ENCODE measurements around the gene SBF2. TPM values are rescaled to one million over a fixed set of nuclear protein-coding genes. Genes with fewer than 3 reads are reported as not detected.
A peak's percentile ranks its signal among the peaks of the same experiment; 100 is the strongest.

SBF2 gene
- total and polyA plus RNA-seq, 9 of the 15 experiments (the other 6 are each of a cell fraction or from before 2014, with no cell fraction given): 0.80 to 9.5 (median 5.0) TPM

- Histone ChIP-seq H3K4me2 (ENCODE audit: insufficient read depth, low read length) (no peak overlapping the region), H3K9ac (ENCODE audit: insufficient read depth in 1 of 2, low read depth in 2 of 2, low read length in 2 of 2) (no peak overlapping the region), H3K79me2 (ENCODE audit: control insufficient read depth, insufficient read depth, low read length) (peaks cover 4% of the 10 kb centered on the region; the same call in 1 of the 3 replicates), H3K27me3 (ENCODE audit: control insufficient read depth in 2 of 2, insufficient read depth in 2 of 2, low read length in 2 of 2) (no peaks in the 10 kb centered on the region; a peak in 1 of 5 replicates), H3K36me3 (ENCODE audit: control insufficient read depth, insufficient read depth, low read length) (no peaks in the 10 kb centered on the region), H3K4me3 (no peak overlapping the region), H3K4me1 (replicated peaks in 1 of 2; ENCODE audit: control insufficient read depth in 2 of 2, insufficient read depth in 2 of 2, low read length in 2 of 2) (peaks cover 10 to 16% of the 10 kb centered on the region in 2 experiments; a peak in 3 of 5 replicates), H3K27ac (ENCODE audit: extremely low read depth, low read depth, low read length) (no peak overlapping the region), H2AFZ (ENCODE audit: low read depth, low read length) (no peak overlapping the region), H3K9me3 (replicated peaks; ENCODE audit: control insufficient read depth, insufficient read depth, low read depth, low read length) (no peaks in the 10 kb centered on the region), H4K20me1 (replicated peaks; ENCODE audit: control insufficient read depth, insufficient read depth, low read length) (no peaks in the 10 kb centered on the region), H3K9me1 (ENCODE audit: control insufficient read depth, insufficient read depth, low read length) (no peaks in the 10 kb centered on the region)
- no TSS peak for BruUV-seq (replicated peaks)
- CTCF ChIA-PET (ENCODE audit: low intra/inter-chr PET ratio): no interaction called here
- intact Hi-C loops (cut with micrococcal nuclease): no loop called here
- TF ChIP-seq STAT5B (CRISPR knock-in tag; IDR thresholded peaks at IDR 0.05) (no peak), PBX2 (CRISPR knock-in tag; IDR thresholded peaks at IDR 0.05; ENCODE audit: low read depth) (no peak), PBX2 (tag; conservative IDR thresholded peaks at IDR 0.05; ENCODE audit: low read depth) (peak; percentile 23; the same call in 1 of the 2 replicates), MEIS2 (IDR thresholded peaks at IDR 0.05; ENCODE audit: partially characterized antibody) (peak; percentile 28), CAMTA2 (CRISPR knock-in tag; conservative IDR thresholded peaks at IDR 0.05) (no peak), ELF1 (tag; IDR thresholded peaks at IDR 0.05) (no peak), KAT8 (IDR thresholded peaks at IDR 0.05; ENCODE audit: low read depth) (no peak)
- no peak for DNase-seq (ENCODE audit: extremely low read depth in 1 of 4, low spot score in 3 of 4)
- FAIRE-seq: no peak
- in situ Hi-C loops (cut with MboI): loop anchor here (10.0 kb wide), 1 partner anchor 1930 kb away; no protein-coding TSS in a partner anchor
- POLR2A ChIA-PET: interaction anchor here (0.6 kb wide), 1 partner anchor 13 kb away, joined by 3 read pairs; no protein-coding TSS in a partner anchor
- 45% methylated on average over 10 of the region's 10 CpGs for WGBS (ENCODE audit: insufficient coverage, low coverage, missing lambda C conversion rate)
- ATAC-seq: no peak
These were observed 1.3 kb upstream of the SBF2 start for GRCh38 chr11:10295064-10295901.
